Ovary (tissue), 3 donors: ENCODE results near the gene METAP2.

ENCODE experiments used
- CTCF ChIP-seq, 3 donors: fragments of 450-650 bp in 2 of 3; fragments of 200-600 bp in 1 of 3; IDR thresholded peaks; one replicate each; pipeline versions ENCODE4 v1.5.1 to v1.8.0; 2016 to 2022; ENCODE audit warnings: antibody characterized with exemption in 3 of 3, mild to moderate bottlenecking in 1 of 3
- EP300 ChIP-seq: sonication (generic); formaldehyde crosslinking; IDR thresholded peaks from one replicate; pipeline ENCODE4 v1.6.1; 2017; ENCODE audit warnings: antibody characterized with exemption
- POLR2A ChIP-seq: fragments of 450-650 bp; IDR thresholded peaks from one replicate; pipeline ENCODE4 v1.6.1; 2017; ENCODE audit warnings: antibody characterized with exemption, mild to moderate bottlenecking, moderate library complexity
- donor health status: DM: no; HTN: no; CAD: no.

GRCh38 chr12:95462551-95462950, 11.4 kb upstream of the METAP2 start:
- no peak for TF ChIP-seq POLR2A
- no peak for TF ChIP-seq CTCF (IDR thresholded peaks at IDR 0.05)
- no peak for TF ChIP-seq EP300
